Tibial nerve (tissue), 4 donors: ENCODE results near the gene RAB8A.

Experiments used
- EP300 ChIP-seq, 2 donors: sonication (generic); formaldehyde crosslinking; IDR thresholded peaks; one replicate each; pipeline ENCODE4 v1.6.1; 2017; ENCODE audit warnings: antibody characterized with exemption in 2 of 2, mild to moderate bottlenecking in 1 of 2
- POLR2A ChIP-seq, 2 donors: fragments of 450-650 bp; IDR thresholded peaks; one replicate each; pipeline ENCODE4 v1.6.1; 2017; ENCODE audit warnings: antibody characterized with exemption in 2 of 2, mild to moderate bottlenecking in 2 of 2, moderate library complexity in 2 of 2
- TF ChIP-seq, protein P1 (sequence below), 5 experiments: fragments of 200-600 bp in 3 of 5; fragments of 450-650 bp in 2 of 5; sonication (generic) in 3 of 5; IDR thresholded peaks; one replicate each; pipeline ENCODE4 v1.5.1; 2016 to 2019; ENCODE audit warnings: antibody characterized with exemption in 5 of 5, mild to moderate bottlenecking in 3 of 5, moderate library complexity in 2 of 5

DNA sequence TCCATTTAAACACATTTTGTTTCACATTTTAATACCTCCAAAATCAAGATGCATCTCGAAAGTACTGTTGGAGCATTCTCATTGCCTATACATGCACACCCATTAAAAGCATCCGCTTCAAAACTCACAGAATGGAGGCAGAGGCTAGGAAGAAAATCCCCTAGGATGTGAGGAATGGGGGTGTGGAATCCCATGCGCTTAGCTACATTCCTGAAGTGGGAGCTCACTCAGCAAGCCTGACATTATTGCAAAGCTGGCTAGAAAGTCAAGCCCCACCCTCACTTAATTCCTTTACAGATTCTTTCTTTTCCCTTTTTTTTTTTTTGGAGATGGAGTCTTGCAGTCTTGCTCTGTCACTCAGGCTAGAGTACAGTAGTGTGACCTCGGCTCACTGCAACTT lies 68.9 kb downstream of the RAB8A start:
- TF ChIP-seq POLR2A (IDR thresholded peaks at IDR 0.05) (no peak), EP300 (IDR thresholded peaks at IDR 0.05) (no peak)
- TF ChIP-seq, protein P1, sequence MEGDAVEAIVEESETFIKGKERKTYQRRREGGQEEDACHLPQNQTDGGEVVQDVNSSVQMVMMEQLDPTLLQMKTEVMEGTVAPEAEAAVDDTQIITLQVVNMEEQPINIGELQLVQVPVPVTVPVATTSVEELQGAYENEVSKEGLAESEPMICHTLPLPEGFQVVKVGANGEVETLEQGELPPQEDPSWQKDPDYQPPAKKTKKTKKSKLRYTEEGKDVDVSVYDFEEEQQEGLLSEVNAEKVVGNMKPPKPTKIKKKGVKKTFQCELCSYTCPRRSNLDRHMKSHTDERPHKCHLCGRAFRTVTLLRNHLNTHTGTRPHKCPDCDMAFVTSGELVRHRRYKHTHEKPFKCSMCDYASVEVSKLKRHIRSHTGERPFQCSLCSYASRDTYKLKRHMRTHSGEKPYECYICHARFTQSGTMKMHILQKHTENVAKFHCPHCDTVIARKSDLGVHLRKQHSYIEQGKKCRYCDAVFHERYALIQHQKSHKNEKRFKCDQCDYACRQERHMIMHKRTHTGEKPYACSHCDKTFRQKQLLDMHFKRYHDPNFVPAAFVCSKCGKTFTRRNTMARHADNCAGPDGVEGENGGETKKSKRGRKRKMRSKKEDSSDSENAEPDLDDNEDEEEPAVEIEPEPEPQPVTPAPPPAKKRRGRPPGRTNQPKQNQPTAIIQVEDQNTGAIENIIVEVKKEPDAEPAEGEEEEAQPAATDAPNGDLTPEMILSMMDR (IDR thresholded peaks at IDR 0.05), result no peak
